Testis (tissue), 3 donors: ENCODE measurements around the gene GPR158. TPM values are rescaled to one million over a fixed set of nuclear protein-coding genes. Genes with fewer than 3 reads are reported as not detected.

ENCODE experiments used
- DNase-seq: peaks from one replicate; pipeline ENCODE4 v3.0.0-alpha.2; 2019
- H3K27ac ChIP-seq, 2 donors: fragments of 200-600 bp; sonication (generic); one replicate each; pipeline ENCODE4 v1.5.1; 2019
- H3K27me3 ChIP-seq: fragments of 200-600 bp; sonication (generic); one replicate; pipeline ENCODE4 v1.5.1; 2019
- H3K36me3 ChIP-seq: fragments of 200-600 bp; sonication (generic); one replicate; pipeline ENCODE4 v1.5.1; 2017; ENCODE audit warnings: low read depth; ENCODE audit errors: missing control alignments
- H3K4me1 ChIP-seq: fragments of 200-600 bp; sonication (generic); one replicate; pipeline ENCODE4 v1.5.1; 2019
- H3K4me3 ChIP-seq, 2 donors: fragments of 200-600 bp; sonication (generic); one replicate each; pipeline ENCODE4 v1.5.1; 2017 to 2019
- H3K9me3 ChIP-seq: fragments of 200-600 bp; sonication (generic); one replicate; pipeline ENCODE4 v1.5.1; 2017
- POLR2A ChIP-seq: fragments of 450-650 bp; IDR thresholded peaks from one replicate; pipeline ENCODE4 v1.6.1; 2017; ENCODE audit warnings: antibody characterized with exemption, mild to moderate bottlenecking, moderate library complexity
- WGBS, 2 donors: methylation state at CpG; one replicate each; pipeline ENCODE4 v1.1.5; 2018; 5-methylcytosine and 5-hydroxymethylcytosine counted together
- intact Hi-C: fragments of 100-400 bp; cut with DNase I; formaldehyde crosslinking; loops from one replicate; pipeline ENCODE4 v1.15.1; 2023; ENCODE audit warnings: low total_unique reads
- polyA plus RNA-seq: library from polyadenylated mRNA; stranded (reverse); fragments of 350-450 nt; fragmentation: Illumina TruSeq; extraction: RNeasy Lipid Tissue Mini Kit (QIAGEN cat#74804); gene quantifications from one replicate; pipeline ENCODE4 v1.2.3, GENCODE V29; 2014; ENCODE audit warnings: low read depth, low replicate concordance; ENCODE audit not compliant: insufficient read depth
- total RNA-seq, 2 donors: library from RNA; depleted of rRNA; stranded (reverse); fragments of >200 nt; gene quantifications; one replicate each; pipeline ENCODE4 v1.2.3, GENCODE V29; 2016
- TF ChIP-seq, protein P1 (sequence below), 3 experiments: fragments of 450-650 bp in 2 of 3; fragments of 200-600 bp in 1 of 3; sonication (generic) in 1 of 3; IDR thresholded peaks; one replicate each; pipeline ENCODE4 v1.5.1; 2016 to 2019; ENCODE audit warnings: antibody characterized with exemption in 3 of 3, mild to moderate bottlenecking in 2 of 3, moderate library complexity in 1 of 3

The GPR158 gene
- total and polyA plus RNA-seq, 3 donors from 2014 or later, result 1.9 to 2.5 (median 2.0) TPM

DNA sequence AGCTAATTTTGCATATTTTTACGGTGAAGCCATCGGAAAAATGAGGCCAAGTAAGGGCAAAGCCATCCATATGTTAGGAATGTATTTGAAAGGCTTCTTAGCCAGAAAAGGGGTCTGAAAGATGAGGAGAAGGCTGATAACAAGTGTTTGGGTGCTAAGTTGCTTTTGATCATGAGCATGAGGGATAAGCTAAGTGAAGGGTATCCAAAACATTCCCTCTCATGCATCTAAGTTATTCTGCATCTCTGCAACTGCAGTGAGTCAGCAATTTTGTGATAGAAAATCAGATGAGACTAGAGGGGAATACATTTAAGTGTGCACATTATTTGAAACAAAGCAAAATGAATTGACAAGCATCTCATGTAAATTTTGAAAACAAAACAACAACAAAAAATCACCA lies 282.8 kb downstream of the GPR158 start:
- Histone ChIP-seq H3K27ac (no peak overlapping the region), H3K9me3 (no peaks in the 10 kb centered on the region), H3K4me3 (no peak overlapping the region), H3K27me3 (no peaks in the 10 kb centered on the region), H3K4me1 (no peaks in the 10 kb centered on the region), H3K36me3 (no peaks in the 10 kb centered on the region)
- 70 to 84% methylated on average over 2 of the region's 2 CpGs for WGBS, 2 donors
- no peak for DNase-seq
- TF ChIP-seq POLR2A, result no peak
- TF ChIP-seq, protein P1, sequence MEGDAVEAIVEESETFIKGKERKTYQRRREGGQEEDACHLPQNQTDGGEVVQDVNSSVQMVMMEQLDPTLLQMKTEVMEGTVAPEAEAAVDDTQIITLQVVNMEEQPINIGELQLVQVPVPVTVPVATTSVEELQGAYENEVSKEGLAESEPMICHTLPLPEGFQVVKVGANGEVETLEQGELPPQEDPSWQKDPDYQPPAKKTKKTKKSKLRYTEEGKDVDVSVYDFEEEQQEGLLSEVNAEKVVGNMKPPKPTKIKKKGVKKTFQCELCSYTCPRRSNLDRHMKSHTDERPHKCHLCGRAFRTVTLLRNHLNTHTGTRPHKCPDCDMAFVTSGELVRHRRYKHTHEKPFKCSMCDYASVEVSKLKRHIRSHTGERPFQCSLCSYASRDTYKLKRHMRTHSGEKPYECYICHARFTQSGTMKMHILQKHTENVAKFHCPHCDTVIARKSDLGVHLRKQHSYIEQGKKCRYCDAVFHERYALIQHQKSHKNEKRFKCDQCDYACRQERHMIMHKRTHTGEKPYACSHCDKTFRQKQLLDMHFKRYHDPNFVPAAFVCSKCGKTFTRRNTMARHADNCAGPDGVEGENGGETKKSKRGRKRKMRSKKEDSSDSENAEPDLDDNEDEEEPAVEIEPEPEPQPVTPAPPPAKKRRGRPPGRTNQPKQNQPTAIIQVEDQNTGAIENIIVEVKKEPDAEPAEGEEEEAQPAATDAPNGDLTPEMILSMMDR (IDR thresholded peaks at IDR 0.05), result no peak
- intact Hi-C loops, result no loop called here

DNA sequence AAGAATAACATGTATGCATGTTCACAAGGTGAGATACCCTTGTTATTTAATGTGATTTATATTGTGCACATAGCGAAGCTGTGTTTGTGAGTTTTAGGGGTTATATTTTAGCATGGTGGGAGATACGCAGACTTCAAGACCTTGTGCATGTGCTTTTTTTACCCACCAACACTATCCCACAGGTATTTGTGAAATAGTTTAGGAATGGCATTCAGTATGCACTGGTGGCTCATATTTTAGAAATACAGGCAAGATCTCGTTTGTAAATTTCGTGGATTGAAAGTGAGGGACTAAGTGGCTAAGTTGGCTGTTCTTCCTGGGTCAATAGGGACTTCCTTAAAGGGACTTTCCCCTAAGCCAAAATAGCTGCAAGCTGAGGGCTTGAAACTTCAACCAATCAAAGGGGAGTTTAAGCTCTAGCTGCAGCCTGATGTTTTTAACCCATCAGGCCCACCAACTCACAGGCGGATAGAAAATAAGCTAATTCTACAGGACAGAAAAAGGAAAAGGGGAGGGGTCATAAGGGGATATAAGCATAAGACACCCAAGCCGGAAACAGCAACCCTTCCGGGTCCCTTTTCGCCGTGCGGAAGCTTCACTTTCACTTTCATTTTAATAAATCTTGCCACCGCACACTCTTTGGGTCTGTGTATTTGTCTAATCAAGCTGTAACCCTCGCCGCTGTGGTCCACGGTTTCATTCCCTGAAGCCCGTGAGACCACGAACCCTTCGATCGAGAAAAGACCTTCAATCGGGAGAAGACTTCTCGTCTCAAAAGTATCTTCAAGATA lies 291.0 kb downstream of the GPR158 start:
- H3K4me1 ChIP-seq, result no peaks in the 10 kb centered on the region
- intact Hi-C loops, result no loop called here
- 61 to 66% methylated on average over 20 of the region's 20 CpGs for WGBS, 2 donors
- H3K36me3 ChIP-seq, result no peaks in the 10 kb centered on the region
- no peak for DNase-seq
- no peaks in the 10 kb centered on the region for H3K9me3 ChIP-seq
- H3K27ac ChIP-seq, result no peak overlapping the region
- TF ChIP-seq, protein P1 (IDR thresholded peaks at IDR 0.05), result no peak
- no peak for TF ChIP-seq POLR2A
- H3K4me3 ChIP-seq, result peak overlapping the region; percentile 2
- no peaks in the 10 kb centered on the region for H3K27me3 ChIP-seq

DNA sequence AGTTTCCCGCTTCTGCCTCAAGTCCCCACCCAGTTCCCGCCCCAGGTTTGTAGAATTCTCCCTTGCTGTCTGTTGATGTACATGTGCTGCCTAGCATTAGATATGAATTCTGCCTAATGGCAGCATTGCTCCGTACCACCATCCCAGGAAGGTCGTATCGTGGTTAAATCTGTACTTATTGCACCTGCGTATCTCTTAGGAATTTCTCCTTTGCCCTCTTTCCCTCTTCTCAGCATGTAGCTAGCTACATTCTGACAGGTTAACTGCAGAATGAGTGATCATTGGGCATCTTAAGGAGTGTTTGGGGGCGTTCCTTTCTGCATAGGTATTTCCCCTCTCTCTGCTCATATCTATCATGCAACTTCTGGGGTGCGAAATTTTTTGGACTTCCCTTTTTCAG lies 293.1 kb downstream of the GPR158 start:
- DNase-seq, result no peak
- intact Hi-C loops, result no loop called here
- Histone ChIP-seq H3K4me1 (no peaks in the 10 kb centered on the region), H3K27ac (no peak overlapping the region), H3K27me3 (no peaks in the 10 kb centered on the region), H3K36me3 (no peaks in the 10 kb centered on the region), H3K4me3 (no peak overlapping the region), H3K9me3 (no peaks in the 10 kb centered on the region)
- WGBS, 2 donors, result 37 to 60% methylated on average over 8 of the region's 8 CpGs
- TF ChIP-seq POLR2A, result no peak
- TF ChIP-seq, protein P1 (IDR thresholded peaks at IDR 0.05), result no peak

DNA sequence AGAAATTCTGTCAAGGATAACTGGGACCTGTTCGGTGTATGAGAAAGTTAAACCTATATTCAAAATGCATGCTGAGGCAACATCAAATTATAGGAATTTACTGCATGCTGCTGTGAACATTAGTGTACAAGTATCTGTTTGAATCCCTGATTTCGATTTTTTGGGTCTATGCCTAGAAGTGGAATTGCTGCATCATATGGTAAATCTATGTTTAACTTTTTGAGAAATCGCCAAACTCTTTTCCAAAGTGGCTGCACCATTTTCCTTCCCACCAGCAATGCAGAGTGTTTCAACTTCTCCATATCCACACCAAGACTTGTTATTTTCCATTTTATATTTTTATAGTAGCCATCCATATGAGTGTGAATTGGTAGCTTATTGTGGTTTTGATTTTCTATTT lies 306.7 kb downstream of the GPR158 start:
- TF ChIP-seq POLR2A, result no peak
- TF ChIP-seq, protein P1 (IDR thresholded peaks at IDR 0.05), result no peak
- no peak for DNase-seq
- Histone ChIP-seq H3K27me3 (no peaks in the 10 kb centered on the region), H3K27ac (no peak overlapping the region), H3K36me3 (no peaks in the 10 kb centered on the region), H3K9me3 (no peaks in the 10 kb centered on the region), H3K4me3 (no peak overlapping the region), H3K4me1 (no peaks in the 10 kb centered on the region)
- intact Hi-C loops, result no loop called here
- WGBS, 2 donors, result 87 to 91% methylated on average over 3 of the region's 3 CpGs

DNA sequence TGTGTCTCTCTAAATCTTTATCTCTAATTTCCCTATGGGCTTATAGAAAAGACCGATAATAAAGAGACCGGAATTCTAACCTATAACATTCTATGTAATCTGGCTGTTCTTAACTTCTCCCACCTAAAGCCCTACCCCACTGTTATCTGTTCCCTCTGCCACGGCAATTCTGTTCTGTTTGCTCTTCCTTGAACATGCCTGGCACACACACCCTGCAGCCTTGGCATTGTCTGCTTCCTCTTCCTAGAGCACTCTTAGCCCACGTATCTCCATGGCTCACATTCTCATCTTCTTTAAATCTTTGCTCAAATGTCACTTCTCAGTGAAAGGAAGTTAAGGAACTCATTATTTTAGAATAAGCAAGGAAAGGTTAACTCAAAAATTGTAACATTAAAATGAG lies 309.2 kb downstream of the GPR158 start:
- TF ChIP-seq, protein P1 (IDR thresholded peaks at IDR 0.05), result no peak
- intact Hi-C loops, result no loop called here
- H3K27ac ChIP-seq, result no peak overlapping the region
- H3K4me3 ChIP-seq, result no peak overlapping the region
- no peaks in the 10 kb centered on the region for H3K4me1 ChIP-seq
- WGBS, 2 donors, result 70 to 80% methylated on average over 4 of the region's 4 CpGs
- no peaks in the 10 kb centered on the region for H3K36me3 ChIP-seq
- no peak for DNase-seq
- H3K9me3 ChIP-seq, result no peaks in the 10 kb centered on the region
- no peaks in the 10 kb centered on the region for H3K27me3 ChIP-seq
